ENCODE data around the gene STPG3. TPM values are rescaled to one million over a fixed set of nuclear protein-coding genes. Genes with fewer than 3 reads are reported as not detected.

Gene STPG3
- total RNA-seq, 6 experiments from 2014 or later: not detected

DNA sequence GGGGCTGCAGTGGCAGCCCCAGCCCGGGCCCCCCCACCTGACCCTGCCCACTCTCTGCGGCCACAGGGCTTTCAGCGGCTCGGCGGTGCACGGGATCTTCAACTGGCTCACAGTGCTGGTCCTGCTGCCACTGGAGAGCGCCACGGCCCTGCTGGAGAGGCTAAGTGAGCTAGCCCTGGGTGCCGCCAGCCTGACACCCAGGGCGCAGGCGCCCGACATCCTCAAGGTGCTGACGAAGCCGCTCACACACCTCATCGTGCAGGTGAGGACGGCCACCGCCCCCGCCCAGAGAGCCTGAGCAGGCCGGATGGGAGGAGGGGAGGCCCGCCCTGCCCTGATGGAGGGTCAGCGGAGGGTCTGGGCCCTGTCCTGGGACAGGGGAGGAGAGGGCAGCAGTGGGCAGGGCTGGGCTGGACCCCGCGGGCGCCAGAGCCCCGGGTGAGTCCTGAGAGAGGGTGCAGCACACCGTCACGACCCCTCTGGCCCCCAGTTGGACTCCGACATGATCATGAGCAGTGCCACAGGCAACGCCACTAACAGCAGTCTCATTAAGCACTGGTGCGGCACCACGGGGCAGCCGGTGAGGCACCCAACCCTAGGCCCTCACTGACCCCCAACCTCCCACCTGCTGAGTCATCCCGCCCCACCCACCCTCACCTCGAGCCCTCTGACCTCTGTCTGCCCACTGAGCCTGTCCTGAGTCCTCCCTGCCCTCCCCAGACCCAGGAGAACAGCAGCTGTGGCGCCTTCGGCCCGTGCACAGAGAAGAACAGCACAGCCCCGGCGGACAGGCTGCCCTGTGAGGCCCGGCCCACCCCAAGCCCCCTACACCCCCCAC lies 17.7 kb upstream of the STPG3 start:
- no peak for TF ChIP-seq CTCF (IDR thresholded peaks at IDR 0.05)
- Mint-ChIP-seq H3K27ac (no peak overlapping the region), H3K36me3 (ENCODE audit: low read depth) (no peaks in the 10 kb centered on the region), H3K4me3 (no peak overlapping the region), H3K4me1 (ENCODE audit: low read depth) (no peaks in the 10 kb centered on the region), H3K27me3 (ENCODE audit: insufficient read depth) (no peaks in the 10 kb centered on the region), H3K9me3 (no peaks in the 10 kb centered on the region)
- no peak for DNase-seq

DNA sequence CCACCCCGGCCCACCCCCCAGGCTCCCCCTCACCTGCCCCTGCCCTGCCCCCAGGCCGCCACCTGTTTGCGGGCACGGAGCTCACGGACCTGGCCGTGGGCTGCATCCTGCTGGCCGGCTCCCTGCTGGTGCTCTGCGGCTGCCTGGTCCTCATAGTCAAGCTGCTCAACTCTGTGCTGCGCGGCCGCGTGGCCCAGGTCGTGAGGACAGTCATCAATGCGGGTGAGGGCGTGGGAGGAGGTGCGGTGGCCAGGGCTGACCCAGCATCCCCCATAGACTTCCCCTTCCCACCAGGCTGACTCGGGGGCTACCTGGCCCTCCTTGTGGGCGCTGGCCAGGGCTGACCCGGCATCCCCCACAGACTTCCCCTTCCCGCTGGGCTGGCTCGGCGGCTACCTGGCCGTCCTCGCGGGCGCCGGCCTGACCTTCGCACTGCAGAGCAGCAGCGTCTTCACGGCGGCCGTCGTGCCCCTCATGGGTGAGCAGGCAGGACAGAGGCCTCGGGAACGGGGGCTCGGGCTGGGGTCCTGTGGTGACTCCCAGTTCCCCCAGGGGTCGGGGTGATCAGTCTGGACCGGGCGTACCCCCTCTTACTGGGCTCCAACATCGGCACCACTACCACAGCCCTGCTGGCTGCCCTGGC lies 16.9 kb upstream of the STPG3 start:
- H3K9me3 Mint-ChIP-seq: no peaks in the 10 kb centered on the region
- DNase-seq: no peak
- no peak overlapping the region for H3K4me3 Mint-ChIP-seq
- H3K4me1 Mint-ChIP-seq (ENCODE audit: low read depth): peaks cover 6% of the 10 kb centered on the region
- no peaks in the 10 kb centered on the region for H3K27me3 Mint-ChIP-seq (ENCODE audit: insufficient read depth)
- no peak for TF ChIP-seq CTCF (IDR thresholded peaks at IDR 0.05)
- no peak overlapping the region for H3K27ac Mint-ChIP-seq
- H3K36me3 Mint-ChIP-seq (ENCODE audit: low read depth): no peaks in the 10 kb centered on the region

DNA sequence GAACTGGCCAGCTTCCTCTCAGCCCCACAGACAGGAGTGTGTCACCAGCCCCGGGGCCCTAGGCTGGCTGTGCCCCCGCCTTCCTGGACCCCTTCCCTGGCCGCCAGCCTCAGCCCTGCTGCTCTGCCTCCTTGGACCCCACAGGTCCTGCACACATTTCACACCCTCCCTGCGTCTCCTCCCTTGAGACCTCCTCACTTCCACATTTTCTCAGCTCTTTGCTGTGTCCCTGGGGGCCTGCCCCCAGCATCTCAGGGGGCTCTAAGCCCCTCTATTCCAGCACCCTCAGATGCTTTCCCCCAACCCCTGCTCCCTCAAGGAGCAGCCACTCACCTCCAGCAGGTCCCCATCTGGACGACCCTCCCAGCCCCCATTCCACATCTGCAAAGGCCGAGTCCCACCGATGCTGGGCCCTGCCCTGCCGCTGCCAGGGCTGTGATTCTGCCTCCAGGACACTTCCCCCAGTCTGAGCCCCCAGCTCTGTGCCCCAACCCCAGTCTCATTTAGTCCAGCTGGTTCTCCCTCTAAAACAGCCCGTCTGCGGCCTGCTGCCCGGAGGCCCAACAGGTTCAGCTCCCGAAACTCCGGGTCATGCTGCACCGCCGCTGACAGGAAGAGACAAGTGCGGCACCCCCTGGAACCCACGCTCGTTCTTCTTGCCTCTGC lies 16.2 kb upstream of the STPG3 start:
- H3K36me3 Mint-ChIP-seq (ENCODE audit: low read depth): no peaks in the 10 kb centered on the region
- DNase-seq: no peak
- no peak overlapping the region for H3K4me3 Mint-ChIP-seq
- no peaks in the 10 kb centered on the region for H3K9me3 Mint-ChIP-seq
- peaks cover 7% of the 10 kb centered on the region for H3K4me1 Mint-ChIP-seq (ENCODE audit: low read depth)
- no peak for TF ChIP-seq CTCF (IDR thresholded peaks at IDR 0.05)
- H3K27ac Mint-ChIP-seq: no peak overlapping the region
- H3K27me3 Mint-ChIP-seq (ENCODE audit: insufficient read depth): no peaks in the 10 kb centered on the region; the same call in 1 of the 2 replicates

- peaks cover 7% of the 10 kb centered on the region for H3K4me1 Mint-ChIP-seq (ENCODE audit: low read depth)
- H3K4me3 Mint-ChIP-seq: no peak overlapping the region
- no peaks in the 10 kb centered on the region; the same call in 1 of the 2 replicates for H3K27me3 Mint-ChIP-seq (ENCODE audit: insufficient read depth)
- no peaks in the 10 kb centered on the region for H3K9me3 Mint-ChIP-seq
- H3K36me3 Mint-ChIP-seq (ENCODE audit: low read depth): no peaks in the 10 kb centered on the region
- H3K27ac Mint-ChIP-seq: no peak overlapping the region
- DNase-seq: no peak
- no peak for TF ChIP-seq CTCF (IDR thresholded peaks at IDR 0.05)
Measured at GRCh38 chr9:137235424-137236237, 15.5 kb upstream of the STPG3 start.
